ENCODE results near the gene C20orf144.
"Not testable (repeated sequence)": the region's sequence is repeated elsewhere in the genome, so short reads cannot be mapped to it uniquely, and the experiment has no call there.

C20orf144 gene

DNA sequence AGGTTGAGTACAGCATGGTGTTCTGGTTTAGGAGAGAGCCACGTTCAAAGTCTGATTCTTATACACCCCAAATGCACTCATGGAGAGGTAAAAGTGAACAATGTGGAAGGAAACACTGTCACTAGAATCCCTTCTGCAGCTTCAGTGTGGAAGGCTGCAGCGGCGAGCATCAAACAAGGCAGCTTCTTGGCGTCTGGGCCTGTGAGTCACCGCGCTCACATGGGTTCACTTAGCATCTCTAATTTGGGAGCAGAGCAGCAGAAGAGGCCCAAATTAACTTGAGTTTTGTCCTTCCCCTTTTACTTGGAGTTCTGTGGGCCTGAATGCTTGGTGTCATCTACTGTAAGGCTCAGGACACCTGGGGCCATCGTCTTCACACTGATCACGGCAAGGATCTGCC, 35.0 kb downstream of the C20orf144 start:
- DNase-seq: no peak
- Histone ChIP-seq H4K20me1 (ENCODE audit: insufficient read depth, low read length) (no peaks in the 10 kb centered on the region), H3F3A (ENCODE audit: insufficient read depth, low read length) (no peaks in the 10 kb centered on the region), H3K4me1 (ENCODE audit: low read length) (no peaks in the 10 kb centered on the region), H3K9me2 (replicated peaks; ENCODE audit: insufficient read depth, low read length) (no peaks in the 10 kb centered on the region), H3K9me3 (replicated peaks; ENCODE audit: insufficient read depth, low read length) (no peaks in the 10 kb centered on the region), H2AFZ (ENCODE audit: low read length) (no peak overlapping the region), H3K4me3 (ENCODE audit: low read length) (no peak overlapping the region), H3K4me2 (ENCODE audit: low read depth, low read length) (no peak overlapping the region), H3K27me3 (replicated peaks; ENCODE audit: insufficient read depth, low read length) (no peaks in the 10 kb centered on the region), H3K27ac (ENCODE audit: low read length) (no peak overlapping the region), H3K9ac (ENCODE audit: low read length) (no peak overlapping the region), H3K79me2 (ENCODE audit: low read length) (no peaks in the 10 kb centered on the region), H3K36me3 (replicated peaks; ENCODE audit: insufficient read depth, low read length) (no peaks in the 10 kb centered on the region)
- TF ChIP-seq, protein P1, sequence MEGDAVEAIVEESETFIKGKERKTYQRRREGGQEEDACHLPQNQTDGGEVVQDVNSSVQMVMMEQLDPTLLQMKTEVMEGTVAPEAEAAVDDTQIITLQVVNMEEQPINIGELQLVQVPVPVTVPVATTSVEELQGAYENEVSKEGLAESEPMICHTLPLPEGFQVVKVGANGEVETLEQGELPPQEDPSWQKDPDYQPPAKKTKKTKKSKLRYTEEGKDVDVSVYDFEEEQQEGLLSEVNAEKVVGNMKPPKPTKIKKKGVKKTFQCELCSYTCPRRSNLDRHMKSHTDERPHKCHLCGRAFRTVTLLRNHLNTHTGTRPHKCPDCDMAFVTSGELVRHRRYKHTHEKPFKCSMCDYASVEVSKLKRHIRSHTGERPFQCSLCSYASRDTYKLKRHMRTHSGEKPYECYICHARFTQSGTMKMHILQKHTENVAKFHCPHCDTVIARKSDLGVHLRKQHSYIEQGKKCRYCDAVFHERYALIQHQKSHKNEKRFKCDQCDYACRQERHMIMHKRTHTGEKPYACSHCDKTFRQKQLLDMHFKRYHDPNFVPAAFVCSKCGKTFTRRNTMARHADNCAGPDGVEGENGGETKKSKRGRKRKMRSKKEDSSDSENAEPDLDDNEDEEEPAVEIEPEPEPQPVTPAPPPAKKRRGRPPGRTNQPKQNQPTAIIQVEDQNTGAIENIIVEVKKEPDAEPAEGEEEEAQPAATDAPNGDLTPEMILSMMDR (IDR thresholded peaks at IDR 0.05; ENCODE audit: low read length): no peak
- TF ChIP-seq EZH2phosphoT487 (IDR thresholded peaks at IDR 0.05; ENCODE audit: low read length) (no peak), EZH2 (optimal IDR thresholded peaks at IDR 0.05; ENCODE audit: low read depth, low read length) (no peak)

DNA sequence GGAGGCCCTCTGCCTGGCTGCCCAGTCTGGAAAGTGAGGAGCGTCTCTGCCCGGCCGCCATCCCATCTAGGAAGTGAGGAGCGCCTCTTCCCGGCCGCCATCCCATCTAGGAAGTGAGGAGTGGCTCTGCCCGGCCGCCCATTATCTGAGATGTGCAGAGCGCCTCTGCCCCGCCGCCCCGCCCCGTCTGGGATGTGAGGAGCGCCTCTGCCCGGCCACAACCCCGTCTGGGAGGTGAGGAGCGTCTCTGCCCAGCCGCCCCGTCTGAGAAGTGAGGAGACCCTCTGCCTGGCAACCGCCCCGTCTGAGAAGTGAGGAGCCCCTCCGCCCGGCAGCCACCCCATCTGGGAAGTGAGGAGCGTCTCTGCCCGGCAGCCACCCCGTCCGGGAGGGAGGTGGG, 36.8 kb downstream of the C20orf144 start:
- H4K20me1 ChIP-seq (ENCODE audit: insufficient read depth, low read length); H3K9me2 ChIP-seq (replicated peaks; ENCODE audit: insufficient read depth, low read length); H3K4me3 ChIP-seq (ENCODE audit: low read length); H2AFZ ChIP-seq (ENCODE audit: low read length); H3K27me3 ChIP-seq (replicated peaks; ENCODE audit: insufficient read depth, low read length); H3K4me2 ChIP-seq (ENCODE audit: low read depth, low read length); H3K36me3 ChIP-seq (replicated peaks; ENCODE audit: insufficient read depth, low read length); DNase-seq; H3K9ac ChIP-seq (ENCODE audit: low read length); H3K4me1 ChIP-seq (ENCODE audit: low read length); H3K79me2 ChIP-seq (ENCODE audit: low read length); H3F3A ChIP-seq (ENCODE audit: insufficient read depth, low read length); H3K9me3 ChIP-seq (replicated peaks; ENCODE audit: insufficient read depth, low read length); H3K27ac ChIP-seq (ENCODE audit: low read length): not testable (repeated sequence)

DNA sequence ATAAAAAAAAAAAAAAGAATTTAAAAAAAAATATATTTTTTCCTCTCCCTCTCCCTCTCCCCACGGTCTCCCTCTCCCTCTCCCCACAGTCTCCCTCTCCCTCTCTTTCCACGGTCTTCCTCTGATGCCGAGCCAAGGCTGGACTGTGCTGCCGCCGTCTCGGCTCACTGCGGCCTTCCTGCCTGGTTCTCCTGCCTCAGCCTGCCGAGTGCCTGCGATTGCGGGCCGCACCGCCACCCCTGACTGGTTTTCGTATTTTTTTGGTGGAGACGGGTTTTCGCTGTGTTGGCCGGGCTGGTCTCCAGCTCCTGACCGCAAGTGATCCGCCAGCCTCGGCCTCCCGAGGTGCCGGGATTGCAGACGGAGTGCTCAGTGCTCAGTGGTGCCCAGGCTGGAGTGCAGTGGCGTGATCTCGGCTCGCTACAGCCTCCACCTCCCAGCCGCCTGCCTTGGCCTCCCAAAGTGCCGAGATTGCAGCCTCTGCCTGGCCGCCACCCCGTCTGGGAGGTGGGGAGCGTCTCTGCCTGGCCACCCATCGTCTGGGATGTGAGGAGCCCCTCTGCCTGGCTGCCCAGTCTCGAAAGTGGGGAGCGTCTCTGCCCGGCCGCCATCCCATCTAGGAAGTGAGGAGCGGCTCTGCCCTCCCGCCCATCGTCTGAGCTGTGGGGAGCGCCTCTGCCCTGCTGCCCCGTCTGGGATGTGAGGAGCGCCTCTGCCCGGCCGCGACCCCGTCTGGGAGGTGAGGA, 38.7 kb downstream of the C20orf144 start:
- not testable (repeated sequence) for H3K36me3 ChIP-seq (replicated peaks; ENCODE audit: insufficient read depth, low read length); H3K27me3 ChIP-seq (replicated peaks; ENCODE audit: insufficient read depth, low read length); H3K4me3 ChIP-seq (ENCODE audit: low read length); H3K9me2 ChIP-seq (replicated peaks; ENCODE audit: insufficient read depth, low read length); H3K9ac ChIP-seq (ENCODE audit: low read length); H3K4me2 ChIP-seq (ENCODE audit: low read depth, low read length); H3K27ac ChIP-seq (ENCODE audit: low read length); H2AFZ ChIP-seq (ENCODE audit: low read length); H3F3A ChIP-seq (ENCODE audit: insufficient read depth, low read length); H3K4me1 ChIP-seq (ENCODE audit: low read length); H3K9me3 ChIP-seq (replicated peaks; ENCODE audit: insufficient read depth, low read length); H3K79me2 ChIP-seq (ENCODE audit: low read length); DNase-seq; H4K20me1 ChIP-seq (ENCODE audit: insufficient read depth, low read length)

DNA sequence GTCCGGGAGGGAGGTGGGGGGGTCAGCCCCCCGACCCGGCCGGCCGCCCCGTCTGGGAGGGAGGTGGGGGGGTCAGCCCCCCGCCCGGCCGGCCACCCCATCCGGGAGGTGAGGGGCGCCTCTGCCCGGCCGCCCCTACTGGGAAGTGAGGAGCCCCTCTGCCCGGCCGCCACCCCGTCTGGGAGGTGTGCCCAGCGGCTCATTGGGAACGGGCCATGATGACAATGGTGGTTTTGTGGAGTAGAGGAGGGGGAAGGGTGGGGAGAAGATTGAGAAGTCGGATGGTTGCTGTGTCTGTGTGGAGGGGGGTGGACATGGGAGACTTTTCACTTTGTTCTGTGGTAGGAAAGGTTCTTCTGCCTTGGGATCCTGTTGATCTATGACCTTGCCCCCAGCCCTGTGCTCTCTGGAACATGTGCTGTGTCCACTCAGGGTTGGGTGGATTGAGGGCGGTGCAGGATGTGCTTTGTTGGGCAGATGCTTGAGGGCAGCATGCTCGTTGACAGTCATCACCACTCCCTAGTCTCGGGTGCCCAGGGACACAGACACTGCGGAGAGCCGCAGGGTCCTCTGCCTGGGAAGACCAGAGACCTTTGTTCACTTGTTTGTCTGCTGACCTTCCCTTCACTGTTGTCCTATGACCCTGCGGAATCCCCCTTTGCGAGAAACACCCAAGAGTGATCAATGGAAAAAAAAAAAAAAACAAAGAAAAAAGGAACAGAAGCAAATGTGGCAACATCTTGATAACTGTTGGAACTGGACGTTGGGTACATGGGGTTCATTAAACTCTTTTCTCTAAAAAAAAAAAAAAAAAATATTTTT, 39.7 kb downstream of the C20orf144 start:
- DNase-seq: no peak
- H3K9ac ChIP-seq (ENCODE audit: low read length): no peak overlapping the region
- H3K27me3 ChIP-seq (replicated peaks; ENCODE audit: insufficient read depth, low read length): no peaks in the 10 kb centered on the region
- no peak overlapping the region for H3K27ac ChIP-seq (ENCODE audit: low read length)
- TF ChIP-seq EZH2phosphoT487 (IDR thresholded peaks at IDR 0.05; ENCODE audit: low read length): no peak
- TF ChIP-seq, protein P1 (IDR thresholded peaks at IDR 0.05; ENCODE audit: low read length): no peak
- no peak for TF ChIP-seq EZH2 (optimal IDR thresholded peaks at IDR 0.05; ENCODE audit: low read depth, low read length)
- H3K79me2 ChIP-seq (ENCODE audit: low read length): no peaks in the 10 kb centered on the region
- no peaks in the 10 kb centered on the region for H3K4me1 ChIP-seq (ENCODE audit: low read length)
- no peaks in the 10 kb centered on the region for H4K20me1 ChIP-seq (ENCODE audit: insufficient read depth, low read length)
- H3K4me3 ChIP-seq (ENCODE audit: low read length): no peak overlapping the region
- H3F3A ChIP-seq (ENCODE audit: insufficient read depth, low read length): no peaks in the 10 kb centered on the region
- H3K9me3 ChIP-seq (replicated peaks; ENCODE audit: insufficient read depth, low read length): no peaks in the 10 kb centered on the region
- no peak overlapping the region for H2AFZ ChIP-seq (ENCODE audit: low read length)
- H3K9me2 ChIP-seq (replicated peaks; ENCODE audit: insufficient read depth, low read length): no peaks in the 10 kb centered on the region
- no peak overlapping the region for H3K4me2 ChIP-seq (ENCODE audit: low read depth, low read length)
- no peaks in the 10 kb centered on the region for H3K36me3 ChIP-seq (replicated peaks; ENCODE audit: insufficient read depth, low read length)
